Measurements from ENCODE around the gene APOBEC3A.
"Not testable (repeated sequence)": the region's sequence is repeated elsewhere in the genome, so short reads cannot be mapped to it uniquely, and the experiment has no call there.

The APOBEC3A gene

GRCh38 chr22:38944653-38945052 is 12.8 kb upstream of the APOBEC3A start:
- no peak overlapping the region for H3K9ac ChIP-seq (ENCODE audit: low read depth, low read length)
- H3K36me3 ChIP-seq (ENCODE audit: control insufficient read depth, insufficient read depth, low read length) = no peaks in the 10 kb centered on the region
- no peak overlapping the region for H3K4me3 ChIP-seq (ENCODE audit: low read depth, low read length)
- H3K4me1 ChIP-seq (ENCODE audit: control insufficient read depth, insufficient read depth, low read length) = peaks cover 4% of the 10 kb centered on the region
- peaks cover 2% of the 10 kb centered on the region for H3K27me3 ChIP-seq (ENCODE audit: control insufficient read depth, insufficient read depth, low read length)
- no peaks in the 10 kb centered on the region for H3K9me3 ChIP-seq (ENCODE audit: control insufficient read depth, insufficient read depth, low read length)

DNA sequence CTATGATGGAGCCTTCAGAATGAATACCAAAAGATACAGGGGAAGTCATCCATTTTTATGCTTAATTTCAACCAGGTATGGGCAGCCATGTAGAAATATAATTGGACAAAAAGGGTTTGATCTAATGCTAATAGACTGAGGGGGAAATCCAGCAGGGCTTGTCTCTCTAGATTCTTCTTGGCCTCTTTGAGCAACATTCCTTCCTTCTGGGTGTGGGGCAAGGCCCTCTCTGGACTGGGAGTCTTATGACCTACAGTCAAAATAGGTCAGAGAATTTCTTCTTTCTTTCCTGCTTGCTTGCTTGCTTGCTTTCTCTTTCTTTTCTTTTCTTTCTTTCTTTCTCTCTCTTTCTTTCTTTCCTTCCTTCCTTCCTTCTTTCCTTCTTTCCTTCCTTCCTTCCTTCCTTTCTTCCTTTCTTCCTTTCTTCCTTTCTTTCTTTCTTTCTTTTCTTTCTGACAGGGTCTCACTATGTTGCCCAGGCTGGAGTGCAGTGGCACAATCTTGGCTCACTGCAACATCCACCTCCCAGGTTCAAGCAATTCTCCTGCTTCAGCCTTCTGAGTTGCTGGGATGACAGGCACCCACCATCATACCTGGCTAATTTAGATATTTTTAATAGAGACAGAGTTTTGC is 11.6 kb upstream of the APOBEC3A start:
- H3K4me1 ChIP-seq (ENCODE audit: control insufficient read depth, insufficient read depth, low read length); H3K9me3 ChIP-seq (ENCODE audit: control insufficient read depth, insufficient read depth, low read length); H3K36me3 ChIP-seq (ENCODE audit: control insufficient read depth, insufficient read depth, low read length); H3K27me3 ChIP-seq (ENCODE audit: control insufficient read depth, insufficient read depth, low read length); H3K9ac ChIP-seq (ENCODE audit: low read depth, low read length); H3K4me3 ChIP-seq (ENCODE audit: low read depth, low read length): not testable (repeated sequence)

GRCh38 chr22:38946771-38947170 is 10.6 kb upstream of the APOBEC3A start:
- Histone ChIP-seq H3K9ac (ENCODE audit: low read depth, low read length) (no peak overlapping the region), H3K36me3 (ENCODE audit: control insufficient read depth, insufficient read depth, low read length) (no peaks in the 10 kb centered on the region), H3K27me3 (ENCODE audit: control insufficient read depth, insufficient read depth, low read length) (peaks cover 2% of the 10 kb centered on the region), H3K4me1 (ENCODE audit: control insufficient read depth, insufficient read depth, low read length) (peaks cover 4% of the 10 kb centered on the region), H3K4me3 (ENCODE audit: low read depth, low read length) (no peak overlapping the region), H3K9me3 (ENCODE audit: control insufficient read depth, insufficient read depth, low read length) (no peaks in the 10 kb centered on the region)

DNA sequence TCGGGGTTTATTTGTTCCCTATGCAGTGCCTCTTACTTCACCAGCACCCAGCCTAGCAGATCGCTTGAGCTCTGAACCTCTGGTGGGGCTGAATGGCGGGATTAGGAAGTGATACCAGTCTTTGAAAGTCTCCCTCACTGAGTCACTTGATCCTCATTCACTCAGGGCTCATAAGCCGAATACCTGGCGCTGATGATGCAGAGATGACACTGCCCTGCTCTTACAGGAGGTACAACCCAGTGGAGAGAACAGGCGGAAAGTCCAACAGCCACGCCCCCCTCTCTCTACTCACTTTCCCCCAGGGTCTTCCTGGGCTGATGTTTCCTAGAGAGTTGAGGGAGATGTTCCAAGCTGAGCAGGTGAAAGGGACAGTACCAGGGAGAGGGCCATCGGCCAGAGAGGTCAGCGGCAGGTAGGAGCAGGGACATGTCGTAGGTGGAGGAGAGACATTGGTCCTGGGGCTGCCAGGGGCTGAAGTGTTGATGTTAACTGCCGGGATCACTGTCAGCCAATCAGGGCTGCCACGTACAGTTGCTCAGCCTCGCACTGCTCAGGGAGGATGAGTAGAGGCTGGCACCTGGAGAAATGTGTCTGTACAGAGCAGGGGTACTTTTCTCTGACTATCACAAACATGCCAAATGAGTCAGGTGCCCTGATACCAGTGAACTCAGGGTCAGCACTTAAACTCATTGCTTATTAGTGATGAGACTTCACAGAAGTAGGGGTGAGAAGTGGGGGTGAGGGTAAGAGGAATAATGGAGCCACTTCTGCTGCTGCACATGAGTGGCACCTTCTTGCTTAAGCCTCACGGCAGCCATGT is 9.9 kb upstream of the APOBEC3A start:
- no peaks in the 10 kb centered on the region for H3K36me3 ChIP-seq (ENCODE audit: control insufficient read depth, insufficient read depth, low read length)
- H3K9ac ChIP-seq (ENCODE audit: low read depth, low read length) = no peak overlapping the region
- H3K4me3 ChIP-seq (ENCODE audit: low read depth, low read length) = no peak overlapping the region
- H3K27me3 ChIP-seq (ENCODE audit: control insufficient read depth, insufficient read depth, low read length) = peaks cover 2% of the 10 kb centered on the region
- no peaks in the 10 kb centered on the region for H3K9me3 ChIP-seq (ENCODE audit: control insufficient read depth, insufficient read depth, low read length)
- peaks cover 4% of the 10 kb centered on the region for H3K4me1 ChIP-seq (ENCODE audit: control insufficient read depth, insufficient read depth, low read length)

GRCh38 chr22:38948181-38948940 is 9.0 kb upstream of the APOBEC3A start:
- Histone ChIP-seq H3K36me3 (ENCODE audit: control insufficient read depth, insufficient read depth, low read length) (no peaks in the 10 kb centered on the region), H3K4me3 (ENCODE audit: low read depth, low read length) (no peak overlapping the region), H3K9me3 (ENCODE audit: control insufficient read depth, insufficient read depth, low read length) (no peaks in the 10 kb centered on the region), H3K27me3 (ENCODE audit: control insufficient read depth, insufficient read depth, low read length) (no peaks in the 10 kb centered on the region), H3K9ac (ENCODE audit: low read depth, low read length) (no peak overlapping the region), H3K4me1 (ENCODE audit: control insufficient read depth, insufficient read depth, low read length) (peaks cover 4% of the 10 kb centered on the region)

GRCh38 chr22:38949889-38950405 is 7.5 kb upstream of the APOBEC3A start:
- H3K4me1 ChIP-seq (ENCODE audit: control insufficient read depth, insufficient read depth, low read length) = peaks cover 4% of the 10 kb centered on the region
- H3K27me3 ChIP-seq (ENCODE audit: control insufficient read depth, insufficient read depth, low read length) = no peaks in the 10 kb centered on the region
- H3K36me3 ChIP-seq (ENCODE audit: control insufficient read depth, insufficient read depth, low read length) = no peaks in the 10 kb centered on the region
- no peak overlapping the region for H3K4me3 ChIP-seq (ENCODE audit: low read depth, low read length)
- H3K9ac ChIP-seq (ENCODE audit: low read depth, low read length) = no peak overlapping the region
- H3K9me3 ChIP-seq (ENCODE audit: control insufficient read depth, insufficient read depth, low read length) = no peaks in the 10 kb centered on the region

- Histone ChIP-seq H3K4me1 (ENCODE audit: control insufficient read depth, insufficient read depth, low read length) (peaks cover 4% of the 10 kb centered on the region), H3K27me3 (ENCODE audit: control insufficient read depth, insufficient read depth, low read length) (no peaks in the 10 kb centered on the region)
These were observed 6.7 kb upstream of the APOBEC3A start for GRCh38 chr22:38950527-38951295.

DNA sequence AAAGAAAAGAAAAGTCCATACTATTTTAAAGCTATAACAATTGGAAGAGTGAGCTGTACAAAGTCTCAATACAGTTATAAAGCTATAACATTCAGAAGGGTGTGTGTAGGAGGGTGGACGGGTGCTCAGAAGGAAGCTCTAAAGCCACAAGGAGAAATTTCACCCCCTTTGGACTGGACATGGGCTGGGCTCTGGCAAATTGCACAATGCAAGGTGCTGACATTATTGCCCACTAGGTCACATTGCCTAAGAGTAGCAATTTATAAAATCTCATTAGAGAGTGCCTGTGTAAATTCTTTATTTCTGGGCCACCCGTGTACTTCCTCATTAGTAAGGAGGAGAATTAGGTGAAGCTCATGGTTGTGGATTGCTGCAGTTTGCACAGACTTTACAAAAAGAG is 5.7 kb upstream of the APOBEC3A start:
- H3K4me1 ChIP-seq (ENCODE audit: control insufficient read depth, insufficient read depth, low read length) = peaks cover under 1% of the 10 kb centered on the region
- H3K27me3 ChIP-seq (ENCODE audit: control insufficient read depth, insufficient read depth, low read length) = no peaks in the 10 kb centered on the region
- H3K36me3 ChIP-seq (ENCODE audit: control insufficient read depth, insufficient read depth, low read length) = no peaks in the 10 kb centered on the region
- H3K9ac ChIP-seq (ENCODE audit: low read depth, low read length) = no peak overlapping the region
- H3K9me3 ChIP-seq (ENCODE audit: control insufficient read depth, insufficient read depth, low read length) = no peaks in the 10 kb centered on the region
- no peak overlapping the region for H3K4me3 ChIP-seq (ENCODE audit: low read depth, low read length)

More at GRCh38 chr22:38950527-38951295, 6.7 kb upstream of the APOBEC3A start:
- Histone ChIP-seq H3K9ac (ENCODE audit: low read depth, low read length) (no peak overlapping the region), H3K4me3 (ENCODE audit: low read depth, low read length) (no peak overlapping the region), H3K36me3 (ENCODE audit: control insufficient read depth, insufficient read depth, low read length) (no peaks in the 10 kb centered on the region), H3K9me3 (ENCODE audit: control insufficient read depth, insufficient read depth, low read length) (no peaks in the 10 kb centered on the region)

- H3K36me3 ChIP-seq (ENCODE audit: control insufficient read depth, insufficient read depth, low read length) = no peaks in the 10 kb centered on the region
- H3K4me3 ChIP-seq (ENCODE audit: low read depth, low read length) = no peak overlapping the region
- no peaks in the 10 kb centered on the region for H3K9me3 ChIP-seq (ENCODE audit: control insufficient read depth, insufficient read depth, low read length)
- no peaks in the 10 kb centered on the region for H3K4me1 ChIP-seq (ENCODE audit: control insufficient read depth, insufficient read depth, low read length)
- no peak overlapping the region for H3K9ac ChIP-seq (ENCODE audit: low read depth, low read length)
- no peaks in the 10 kb centered on the region for H3K27me3 ChIP-seq (ENCODE audit: control insufficient read depth, insufficient read depth, low read length)
These were observed 5.0 kb upstream of the APOBEC3A start for GRCh38 chr22:38952281-38952993.

- Histone ChIP-seq H3K9ac (ENCODE audit: low read depth, low read length) (no peak overlapping the region), H3K4me3 (ENCODE audit: low read depth, low read length) (no peak overlapping the region), H3K4me1 (ENCODE audit: control insufficient read depth, insufficient read depth, low read length) (no peaks in the 10 kb centered on the region), H3K9me3 (ENCODE audit: control insufficient read depth, insufficient read depth, low read length) (no peaks in the 10 kb centered on the region), H3K36me3 (ENCODE audit: control insufficient read depth, insufficient read depth, low read length) (no peaks in the 10 kb centered on the region), H3K27me3 (ENCODE audit: control insufficient read depth, insufficient read depth, low read length) (no peaks in the 10 kb centered on the region)
These were observed 4.3 kb upstream of the APOBEC3A start for GRCh38 chr22:38953091-38953490.
